Parathyroid adenoma (tissue), 2 donors: Measurements from ENCODE around the gene PSMA7.

Source experiments
- H2AFZ ChIP-seq: fragments of 300-600 bp; sonication (generic); one replicate; pipeline ENCODE4 v1.7.0; 2017; ENCODE audit warnings: antibody characterized with exemption, mild to moderate bottlenecking
- H3K27ac ChIP-seq: fragments of 300-600 bp; sonication (generic); one replicate; pipeline ENCODE4 v1.7.0; 2017
- H3K27me3 ChIP-seq: fragments of 300-600 bp; sonication (generic); one replicate; pipeline ENCODE4 v1.7.0; 2017; ENCODE audit warnings: low read length; ENCODE audit not compliant: control insufficient read depth, insufficient read depth
- H3K36me3 ChIP-seq: fragments of 300-600 bp; sonication (generic); one replicate; pipeline ENCODE4 v1.7.0; 2017; ENCODE audit warnings: low read length; ENCODE audit not compliant: control insufficient read depth, insufficient read depth
- H3K4me1 ChIP-seq: fragments of 300-600 bp; sonication (generic); one replicate; pipeline ENCODE4 v1.7.0; 2017; ENCODE audit warnings: control low read depth
- H3K4me2 ChIP-seq: fragments of 300-600 bp; sonication (generic); one replicate; pipeline ENCODE4 v1.7.0; 2017; ENCODE audit warnings: low read length
- H3K4me3 ChIP-seq: fragments of 300-600 bp; sonication (generic); one replicate; pipeline ENCODE4 v1.7.0; 2017; ENCODE audit warnings: low read depth, low read length
- H3K79me2 ChIP-seq: fragments of 300-600 bp; sonication (generic); one replicate; pipeline ENCODE4 v1.7.0; 2017; ENCODE audit warnings: control low read depth
- H3K9ac ChIP-seq: fragments of 300-600 bp; sonication (generic); one replicate; pipeline ENCODE4 v1.7.0; 2017; ENCODE audit warnings: mild to moderate bottlenecking
- H3K9me3 ChIP-seq: fragments of 300-600 bp; sonication (generic); one replicate; pipeline ENCODE4 v1.7.0; 2017; ENCODE audit warnings: low read length; ENCODE audit not compliant: control insufficient read depth
- TF ChIP-seq, protein P1 (sequence below): fragments of 300-600 bp; sonication (generic); IDR thresholded peaks from one replicate; pipeline ENCODE4 v1.7.0; 2017; ENCODE audit warnings: antibody characterized with exemption, mild to moderate bottlenecking
- donor health status: primary hyperparathyroidism.

The PSMA7 gene

DNA sequence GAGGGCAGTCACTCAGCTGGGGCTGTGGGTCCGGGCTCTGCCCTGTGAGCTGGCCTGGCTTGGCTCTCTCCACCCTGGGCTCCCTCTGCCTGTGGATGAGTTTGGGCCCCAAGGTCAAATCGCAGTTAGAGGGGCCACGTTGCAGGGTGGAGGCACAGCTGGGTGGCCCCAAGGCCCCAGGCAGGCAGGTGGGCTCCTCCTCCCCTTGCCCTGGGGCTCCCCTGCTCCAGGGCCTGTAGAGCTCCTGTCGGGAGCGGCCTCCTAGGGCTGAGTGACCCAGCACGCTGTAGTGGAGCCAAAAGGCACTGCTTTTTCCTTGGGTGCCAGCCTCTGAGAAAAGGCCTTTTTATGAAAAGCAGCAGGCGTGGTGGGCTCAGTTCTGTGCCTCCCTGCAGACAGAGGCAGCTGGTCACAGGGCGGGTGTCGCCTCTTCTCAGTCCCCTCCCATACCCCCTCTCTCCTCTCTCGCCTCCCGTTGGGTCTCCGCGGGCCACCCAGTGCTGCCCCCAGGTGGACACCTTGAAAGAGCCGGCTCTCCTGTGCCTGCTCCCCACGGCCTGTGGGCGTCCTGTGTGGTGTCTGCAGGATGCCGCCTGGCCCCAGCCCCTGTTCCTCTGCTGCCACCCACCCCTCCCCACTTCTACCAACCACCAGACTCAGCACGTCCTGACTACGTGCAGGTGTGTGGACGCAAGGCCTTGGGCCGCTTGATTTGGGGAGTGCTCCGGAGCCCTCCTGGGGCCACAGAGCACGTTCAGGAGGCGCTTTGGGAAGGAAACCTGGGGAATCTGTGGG is 13.6 kb upstream of the PSMA7 start:
- Histone ChIP-seq H3K27me3 (no peaks in the 10 kb centered on the region), H3K79me2 (peaks cover 47% of the 10 kb centered on the region), H3K9ac (no peak overlapping the region), H3K36me3 (no peaks in the 10 kb centered on the region), H3K4me1 (peaks cover 3% of the 10 kb centered on the region), H3K27ac (no peak overlapping the region), H3K4me3 (no peak overlapping the region), H2AFZ (no peak overlapping the region), H3K4me2 (no peak overlapping the region), H3K9me3 (no peaks in the 10 kb centered on the region)
- TF ChIP-seq, protein P1, sequence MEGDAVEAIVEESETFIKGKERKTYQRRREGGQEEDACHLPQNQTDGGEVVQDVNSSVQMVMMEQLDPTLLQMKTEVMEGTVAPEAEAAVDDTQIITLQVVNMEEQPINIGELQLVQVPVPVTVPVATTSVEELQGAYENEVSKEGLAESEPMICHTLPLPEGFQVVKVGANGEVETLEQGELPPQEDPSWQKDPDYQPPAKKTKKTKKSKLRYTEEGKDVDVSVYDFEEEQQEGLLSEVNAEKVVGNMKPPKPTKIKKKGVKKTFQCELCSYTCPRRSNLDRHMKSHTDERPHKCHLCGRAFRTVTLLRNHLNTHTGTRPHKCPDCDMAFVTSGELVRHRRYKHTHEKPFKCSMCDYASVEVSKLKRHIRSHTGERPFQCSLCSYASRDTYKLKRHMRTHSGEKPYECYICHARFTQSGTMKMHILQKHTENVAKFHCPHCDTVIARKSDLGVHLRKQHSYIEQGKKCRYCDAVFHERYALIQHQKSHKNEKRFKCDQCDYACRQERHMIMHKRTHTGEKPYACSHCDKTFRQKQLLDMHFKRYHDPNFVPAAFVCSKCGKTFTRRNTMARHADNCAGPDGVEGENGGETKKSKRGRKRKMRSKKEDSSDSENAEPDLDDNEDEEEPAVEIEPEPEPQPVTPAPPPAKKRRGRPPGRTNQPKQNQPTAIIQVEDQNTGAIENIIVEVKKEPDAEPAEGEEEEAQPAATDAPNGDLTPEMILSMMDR: peak; percentile 68

DNA sequence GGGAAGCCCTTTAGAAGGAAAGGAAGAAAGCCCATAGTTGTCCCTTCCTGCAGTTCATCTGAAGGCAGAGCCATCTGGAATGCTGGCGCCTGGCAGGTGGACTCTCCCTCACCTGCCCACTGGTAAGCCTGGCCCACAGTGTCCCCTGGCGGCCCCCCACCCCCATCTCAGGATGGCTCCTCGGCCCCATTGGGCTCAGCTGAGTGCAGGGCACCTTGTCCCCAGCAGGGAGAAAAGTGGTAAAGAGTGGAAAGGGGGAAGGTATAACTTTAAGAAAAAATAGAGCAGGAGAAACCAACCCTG is 13.0 kb upstream of the PSMA7 start:
- Histone ChIP-seq H2AFZ (no peak overlapping the region), H3K36me3 (no peaks in the 10 kb centered on the region), H3K9me3 (no peaks in the 10 kb centered on the region), H3K79me2 (peaks cover 48% of the 10 kb centered on the region), H3K4me2 (no peak overlapping the region), H3K27ac (no peak overlapping the region), H3K9ac (no peak overlapping the region), H3K4me3 (no peak overlapping the region), H3K4me1 (peaks cover 3% of the 10 kb centered on the region), H3K27me3 (no peaks in the 10 kb centered on the region)
- TF ChIP-seq, protein P1: no peak

DNA sequence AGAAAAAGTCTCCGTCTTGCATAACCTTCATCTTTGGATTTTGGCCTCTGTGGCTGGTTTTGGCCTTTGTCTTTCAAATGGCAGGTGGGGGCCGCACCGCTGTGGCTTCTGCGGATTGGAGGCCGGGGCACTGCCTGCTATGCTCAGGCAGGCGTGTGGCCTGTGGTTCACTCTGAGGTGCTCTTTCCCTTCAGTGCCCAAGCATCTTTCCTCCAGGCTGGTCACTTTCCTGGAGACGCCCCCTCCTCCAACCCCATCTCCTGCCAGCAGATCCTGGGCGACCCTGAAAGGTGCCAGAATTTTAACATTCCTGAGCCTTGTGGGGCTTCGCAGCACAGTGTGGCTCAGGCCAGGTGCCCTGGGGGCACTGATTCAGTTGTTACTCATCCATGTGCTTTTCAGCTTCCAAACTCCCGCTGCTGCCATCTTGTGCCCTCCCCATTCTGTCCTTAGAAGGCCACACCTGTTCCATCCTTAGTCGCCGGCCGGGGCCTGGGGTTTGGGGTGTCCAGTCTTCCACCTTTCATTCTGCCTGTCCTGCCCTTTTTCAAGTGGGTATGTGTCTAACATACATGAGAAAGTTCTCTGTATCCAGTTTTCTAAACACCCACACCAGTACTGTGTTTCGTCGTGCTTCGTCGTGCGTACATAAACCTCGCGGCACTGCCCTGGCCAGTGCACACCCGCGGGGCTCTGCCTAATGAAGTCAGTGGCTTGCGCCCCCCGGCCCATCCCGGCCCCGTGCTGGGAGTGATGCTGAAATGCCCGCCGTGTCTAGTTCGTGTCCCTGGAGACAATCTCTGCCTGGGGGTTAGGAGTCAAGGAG is 12.4 kb upstream of the PSMA7 start:
- Histone ChIP-seq H3K9me3 (no peaks in the 10 kb centered on the region), H3K36me3 (no peaks in the 10 kb centered on the region), H3K27me3 (no peaks in the 10 kb centered on the region), H3K4me1 (peaks cover 3% of the 10 kb centered on the region), H3K79me2 (peaks cover 50% of the 10 kb centered on the region), H3K4me3 (no peak overlapping the region), H3K4me2 (no peak overlapping the region), H2AFZ (no peak overlapping the region), H3K27ac (no peak overlapping the region), H3K9ac (no peak overlapping the region)
- TF ChIP-seq, protein P1: no peak

DNA sequence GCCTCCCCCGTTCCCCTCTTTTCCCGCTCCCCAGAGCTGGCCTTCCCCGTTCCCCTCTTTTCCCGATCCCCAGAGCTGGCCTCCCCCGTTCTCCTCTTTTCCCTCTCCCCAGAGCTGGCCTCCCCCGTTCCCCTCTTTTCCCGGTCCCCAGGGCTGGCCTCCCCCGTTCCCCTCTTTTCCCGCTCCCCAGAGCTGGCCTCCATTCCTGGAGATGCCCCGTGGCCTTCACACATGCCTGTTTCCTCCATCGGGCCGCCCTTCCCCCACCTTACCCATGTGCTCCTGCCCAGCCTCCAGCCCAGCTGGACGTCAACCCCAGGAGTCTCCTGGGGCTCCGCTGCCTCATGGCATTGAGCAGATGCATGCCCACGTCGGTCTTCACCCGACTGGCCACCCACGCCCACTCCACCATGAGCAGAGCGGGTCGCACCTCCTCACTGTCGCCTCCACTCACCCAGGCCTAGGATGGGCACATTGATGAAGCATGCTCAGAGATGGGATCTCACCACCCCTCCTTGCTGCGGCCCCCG is 8.7 kb upstream of the PSMA7 start:
- no peak overlapping the region for H3K4me2 ChIP-seq
- H3K4me1 ChIP-seq: peaks cover 3% of the 10 kb centered on the region
- no peaks in the 10 kb centered on the region for H3K27me3 ChIP-seq
- TF ChIP-seq, protein P1: no peak
- no peak overlapping the region for H3K9ac ChIP-seq
- H3K79me2 ChIP-seq: peaks cover 64% of the 10 kb centered on the region
- H3K4me3 ChIP-seq: no peak overlapping the region
- H3K9me3 ChIP-seq: no peaks in the 10 kb centered on the region
- no peaks in the 10 kb centered on the region for H3K36me3 ChIP-seq
- H3K27ac ChIP-seq: no peak overlapping the region
- no peak overlapping the region for H2AFZ ChIP-seq
